ENCODE data around the gene SPOCK2.
"Not testable (repeated sequence)": the region's sequence is repeated elsewhere in the genome, so short reads cannot be mapped to it uniquely, and the experiment has no call there.

SPOCK2 gene

DNA sequence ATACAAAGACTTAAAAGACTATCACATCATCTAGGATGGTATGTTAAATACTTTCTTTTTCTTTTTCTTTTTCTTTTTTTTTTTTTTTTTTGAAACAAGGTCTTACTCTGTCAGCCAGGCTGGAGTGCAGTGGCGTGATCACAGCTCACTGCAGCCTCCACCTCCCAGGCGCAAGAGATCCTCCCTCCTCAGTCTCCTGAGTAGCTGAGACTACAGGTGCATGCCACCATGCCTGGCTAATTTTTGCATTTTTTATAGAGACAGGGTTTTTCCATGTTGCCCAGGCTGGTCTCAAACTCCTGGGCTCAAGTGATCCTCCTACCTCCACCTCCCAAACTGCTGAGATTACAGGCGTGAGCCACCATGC is 19.6 kb upstream of the SPOCK2 start:
- DNase-seq (ENCODE audit: low spot score), result not testable (repeated sequence)

DNA sequence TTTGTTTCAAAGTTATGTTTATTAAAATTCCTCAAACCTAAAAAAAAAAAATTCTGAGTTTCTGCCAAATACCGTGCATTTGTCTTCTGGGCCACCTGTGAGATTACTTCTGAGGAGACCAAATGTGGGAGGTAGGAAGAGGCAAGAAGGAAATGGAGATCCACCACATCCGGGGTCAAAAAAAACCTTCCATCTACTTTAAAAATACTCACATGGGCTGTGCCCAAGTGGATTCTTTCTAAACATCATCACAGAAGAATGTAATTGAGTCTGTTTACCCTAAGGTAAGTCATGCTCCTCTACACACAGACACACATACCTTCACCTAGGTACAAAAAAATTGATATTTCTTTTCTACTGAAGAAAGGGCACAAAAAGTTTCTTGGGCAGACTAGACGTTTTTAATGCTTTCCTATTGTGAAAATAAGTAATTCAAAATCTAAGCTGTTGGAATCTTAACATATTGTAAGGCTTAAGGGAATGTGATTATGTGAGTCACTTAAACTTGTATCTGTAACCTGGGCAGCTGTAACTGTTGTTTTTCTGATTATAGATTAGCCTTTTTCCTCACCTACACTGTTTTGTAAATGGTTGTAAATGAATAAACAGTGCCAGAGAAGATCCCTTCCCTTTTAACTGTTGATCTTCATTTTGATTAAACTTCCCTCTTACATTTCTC is 19.1 kb upstream of the SPOCK2 start:
- DNase-seq (ENCODE audit: low spot score), result no peak

DNA sequence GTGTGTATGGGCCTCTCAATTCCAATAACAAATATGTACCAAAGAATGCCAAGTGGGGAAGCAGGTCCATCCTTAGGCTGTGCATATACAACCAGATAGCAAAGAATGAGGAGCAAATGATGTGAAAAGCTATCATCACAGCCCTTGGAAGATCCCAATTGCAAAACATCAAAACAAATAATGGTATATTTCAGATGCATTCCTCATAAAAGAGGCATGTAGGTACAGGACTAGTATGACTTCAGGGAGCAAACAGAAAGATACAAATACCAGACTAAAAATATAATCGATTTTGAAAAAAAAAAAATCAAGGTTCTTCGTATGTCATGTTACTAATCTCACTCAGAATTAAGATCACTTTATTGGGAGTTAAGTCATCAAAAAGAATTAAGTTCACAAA is 18.5 kb upstream of the SPOCK2 start:
- DNase-seq (ENCODE audit: low spot score), result no peak

DNA sequence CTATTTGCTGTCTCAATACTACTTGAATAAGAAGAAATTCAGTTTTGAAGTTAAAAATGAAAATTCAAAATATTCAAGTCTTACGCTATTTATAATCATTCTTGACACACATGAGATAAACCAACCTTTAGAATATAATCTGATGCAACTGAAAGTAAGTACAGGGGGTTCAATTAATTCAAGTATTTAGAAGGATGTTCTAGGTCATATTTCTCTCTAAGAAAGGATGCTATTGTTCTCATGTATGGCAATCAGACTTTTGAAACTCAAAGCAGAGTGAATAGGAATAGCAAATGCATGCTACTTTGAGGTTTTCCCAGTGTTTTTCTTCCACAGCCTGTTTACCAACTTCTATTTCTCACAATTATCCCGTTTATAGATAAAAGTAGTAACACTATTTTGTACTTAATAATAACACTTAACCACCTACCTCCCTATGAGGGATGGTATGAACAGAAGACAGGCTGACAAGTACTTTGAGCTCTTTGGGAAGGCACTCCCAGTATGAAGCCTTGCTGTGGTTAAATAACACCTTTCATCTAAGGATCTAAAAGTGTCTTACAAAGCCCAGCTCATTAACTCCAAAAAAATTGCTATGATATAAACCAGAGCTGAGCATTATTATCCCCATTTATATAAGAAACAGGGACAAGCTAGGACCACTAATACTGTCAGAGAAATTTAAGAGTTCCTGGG is 18.0 kb upstream of the SPOCK2 start:
- peak; percentile 77 for DNase-seq (ENCODE audit: low spot score)

GRCh38 chr10:72105710-72106109 is 17.4 kb upstream of the SPOCK2 start:
- peak; percentile 46 for DNase-seq (ENCODE audit: low spot score)

GRCh38 chr10:72105098-72105475 is 16.7 kb upstream of the SPOCK2 start:
- DNase-seq (ENCODE audit: low spot score), result no peak

GRCh38 chr10:72104472-72105097 is 16.2 kb upstream of the SPOCK2 start:
- DNase-seq (ENCODE audit: low spot score), result no peak

GRCh38 chr10:72099600-72099921 is 11.2 kb upstream of the SPOCK2 start:
- DNase-seq (ENCODE audit: low spot score), result no peak

DNA sequence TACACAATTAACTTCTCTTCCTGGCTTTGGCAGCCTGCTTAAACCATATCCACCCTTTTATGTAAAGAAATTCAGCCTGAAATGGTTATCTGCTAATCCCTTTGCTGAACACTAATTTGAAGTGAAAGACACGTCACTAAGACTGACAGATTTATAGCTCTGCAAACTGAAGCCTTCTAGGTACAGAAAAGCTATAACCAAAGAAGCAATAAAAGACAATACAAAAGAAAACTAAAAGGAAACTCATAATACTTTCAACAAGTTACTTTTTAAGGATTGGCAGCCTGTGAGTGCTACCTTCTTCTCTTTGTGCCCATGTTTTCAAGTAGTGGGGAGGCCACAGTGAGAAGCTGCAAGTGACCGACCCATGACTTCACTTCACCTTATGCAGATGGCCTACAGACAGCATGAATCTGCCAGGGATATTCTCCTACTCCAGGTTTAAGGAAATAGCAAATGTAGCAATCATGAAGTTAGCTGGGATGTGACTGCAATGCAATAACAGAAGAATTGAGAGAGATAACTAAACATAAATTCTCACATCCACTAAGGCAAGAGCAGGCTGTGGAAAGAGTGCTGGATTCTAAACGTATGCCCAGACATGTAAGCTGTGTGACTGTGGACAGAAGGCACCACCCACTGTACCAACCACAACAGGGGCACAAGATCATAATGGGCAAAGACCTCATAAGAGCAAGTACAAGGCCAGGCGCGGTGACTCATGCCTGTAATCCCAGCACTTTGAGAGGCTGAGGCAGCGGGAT is 10.7 kb upstream of the SPOCK2 start:
- no peak for DNase-seq (ENCODE audit: low spot score)

DNA sequence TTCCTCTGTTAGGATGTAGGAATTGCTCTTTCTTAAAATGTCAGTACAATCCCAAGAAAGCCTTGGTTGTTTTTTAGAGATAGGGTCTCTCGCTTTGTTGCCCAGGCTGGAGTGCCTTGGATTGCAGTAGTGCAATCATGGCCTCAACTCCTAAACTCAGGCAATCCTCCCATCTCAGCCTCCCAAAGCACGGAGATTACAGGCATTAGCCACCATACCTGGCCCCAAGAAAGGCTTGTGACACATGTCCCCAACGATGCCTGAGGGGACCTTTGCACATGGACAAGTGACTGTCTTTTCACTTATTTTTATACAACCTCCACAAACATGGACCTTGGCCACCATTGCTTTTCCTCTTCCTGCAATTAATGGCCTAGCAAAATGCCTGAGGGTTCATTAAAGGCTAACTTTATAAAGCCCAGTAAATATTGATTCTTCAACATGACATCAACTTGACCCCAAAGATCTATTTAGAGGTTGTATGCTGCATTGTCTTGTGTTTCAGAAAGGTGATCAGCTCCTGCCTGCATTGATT is 10.0 kb upstream of the SPOCK2 start:
- no peak for DNase-seq (ENCODE audit: low spot score)

DNA sequence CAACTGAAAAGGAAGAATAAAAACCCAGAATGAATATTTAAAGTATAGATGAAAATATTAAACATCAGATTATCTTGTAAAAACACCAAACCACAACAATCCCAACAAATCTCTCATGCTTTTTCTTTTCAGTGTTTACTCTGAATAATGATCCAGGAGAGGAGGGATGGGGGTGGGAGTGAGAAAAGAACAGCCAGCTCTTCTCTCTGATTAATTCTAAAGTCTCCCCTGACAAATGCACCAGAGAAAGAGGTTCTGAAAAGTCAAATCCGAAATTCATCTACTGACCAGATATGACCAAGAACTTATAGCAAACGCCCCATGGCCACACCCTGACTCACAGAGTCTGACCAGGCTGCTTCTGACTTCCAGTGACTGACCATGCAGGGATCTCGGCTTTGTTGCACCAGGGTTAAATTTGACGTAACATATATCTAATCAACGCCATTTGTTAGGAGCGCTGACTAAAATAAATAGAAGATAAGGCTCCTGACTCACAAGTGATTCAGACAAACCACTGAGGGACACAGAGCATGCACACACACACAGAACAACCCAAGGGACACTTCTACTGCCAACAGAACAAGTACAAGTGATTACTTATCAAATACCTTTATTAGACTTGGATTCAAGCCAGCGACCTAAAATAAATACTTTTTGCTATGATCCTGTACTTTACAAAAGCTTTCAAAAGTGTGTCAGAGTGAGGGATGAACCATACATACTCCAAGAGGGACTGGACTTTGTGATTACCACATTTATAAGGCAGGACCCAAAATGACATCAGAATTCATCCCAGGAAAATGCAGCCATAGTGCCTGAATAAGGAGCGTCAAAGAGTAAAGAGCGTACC is 9.3 kb upstream of the SPOCK2 start:
- no peak for DNase-seq (ENCODE audit: low spot score)

DNA sequence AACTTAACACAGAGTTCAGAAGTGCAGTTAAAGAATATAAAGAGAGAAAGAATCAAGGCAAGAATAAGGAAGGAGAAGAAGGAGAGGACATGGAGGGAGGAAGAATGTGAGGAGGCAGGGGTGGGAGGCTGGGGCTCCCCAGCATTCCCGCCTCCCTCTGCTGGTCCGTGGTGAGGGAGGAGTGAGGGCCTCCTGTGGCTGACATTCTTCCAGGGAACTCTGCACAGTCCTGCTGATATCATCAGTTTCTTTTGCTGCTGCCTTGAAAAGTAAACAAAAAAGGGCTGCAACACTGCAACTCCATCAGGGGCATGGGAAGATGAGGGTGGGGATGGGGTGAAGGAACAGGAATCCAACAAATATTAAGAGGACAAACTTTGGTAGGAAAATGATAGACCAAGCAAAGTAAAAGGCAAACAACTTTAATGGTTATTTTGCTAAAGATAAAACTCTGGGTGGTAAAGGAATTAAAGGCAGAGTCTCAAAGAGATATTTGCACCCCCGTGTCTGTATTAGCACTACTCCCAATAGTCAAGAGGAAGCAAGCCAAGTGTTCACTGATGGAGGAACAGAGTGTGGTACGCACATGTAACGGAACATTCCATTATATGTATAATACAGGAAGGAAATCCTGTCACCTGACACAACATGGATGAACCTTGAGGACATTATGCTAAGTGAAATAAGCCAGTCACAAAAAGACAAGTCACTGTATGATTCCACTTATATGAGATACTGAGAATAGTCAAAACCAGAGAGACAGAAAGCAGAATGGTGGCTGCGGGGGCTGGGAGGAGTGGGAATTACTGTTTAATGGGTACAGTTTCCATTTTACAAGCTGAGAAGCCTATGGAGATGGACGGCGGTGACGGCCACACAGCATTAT is 8.0 kb upstream of the SPOCK2 start:
- no peak for DNase-seq (ENCODE audit: low spot score)

DNA sequence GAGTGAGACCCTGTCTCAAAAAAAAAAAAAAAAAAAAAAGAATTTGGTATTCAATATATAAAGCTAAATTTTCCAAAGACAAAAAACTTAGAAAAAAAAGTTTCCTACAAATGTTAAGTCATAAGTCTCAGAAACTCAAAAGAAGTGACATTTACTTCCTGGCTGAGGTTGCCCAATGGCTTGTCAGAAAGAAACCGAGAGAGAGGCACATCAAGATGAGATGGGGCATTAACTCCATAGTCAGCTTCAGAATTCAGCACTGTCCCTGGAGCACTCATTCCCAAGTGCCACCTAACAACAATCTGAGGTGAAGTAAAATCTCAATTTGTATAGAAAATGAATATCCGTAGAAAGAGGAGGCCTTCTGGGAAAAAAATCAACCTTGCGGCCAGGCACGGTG is 6.8 kb upstream of the SPOCK2 start:
- DNase-seq (ENCODE audit: low spot score), result no peak

- no peak for DNase-seq (ENCODE audit: low spot score)
These were observed 6.2 kb upstream of the SPOCK2 start for GRCh38 chr10:72094574-72094973.

DNA sequence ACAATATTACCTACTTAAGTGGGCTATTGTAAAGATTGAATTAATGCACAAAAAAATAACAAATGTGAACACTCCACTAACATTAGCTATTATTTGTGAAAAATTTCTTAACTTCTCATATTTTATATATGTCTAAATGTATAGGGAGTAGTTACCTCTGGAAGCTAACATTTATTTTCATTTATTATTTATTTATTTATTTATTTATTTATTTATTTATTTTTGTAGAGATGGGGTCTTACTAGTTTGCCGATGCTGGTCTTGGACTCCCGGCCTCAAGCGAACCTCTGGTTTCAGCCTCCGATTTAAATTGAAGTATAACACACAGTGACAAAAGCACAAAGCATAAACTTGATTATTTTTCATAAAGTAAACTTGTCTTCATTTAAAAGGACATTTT is 5.1 kb upstream of the SPOCK2 start:
- DNase-seq (ENCODE audit: low spot score), result no peak

- DNase-seq (ENCODE audit: low spot score), result no peak
These were observed 4.6 kb upstream of the SPOCK2 start for GRCh38 chr10:72092987-72093386.

DNA sequence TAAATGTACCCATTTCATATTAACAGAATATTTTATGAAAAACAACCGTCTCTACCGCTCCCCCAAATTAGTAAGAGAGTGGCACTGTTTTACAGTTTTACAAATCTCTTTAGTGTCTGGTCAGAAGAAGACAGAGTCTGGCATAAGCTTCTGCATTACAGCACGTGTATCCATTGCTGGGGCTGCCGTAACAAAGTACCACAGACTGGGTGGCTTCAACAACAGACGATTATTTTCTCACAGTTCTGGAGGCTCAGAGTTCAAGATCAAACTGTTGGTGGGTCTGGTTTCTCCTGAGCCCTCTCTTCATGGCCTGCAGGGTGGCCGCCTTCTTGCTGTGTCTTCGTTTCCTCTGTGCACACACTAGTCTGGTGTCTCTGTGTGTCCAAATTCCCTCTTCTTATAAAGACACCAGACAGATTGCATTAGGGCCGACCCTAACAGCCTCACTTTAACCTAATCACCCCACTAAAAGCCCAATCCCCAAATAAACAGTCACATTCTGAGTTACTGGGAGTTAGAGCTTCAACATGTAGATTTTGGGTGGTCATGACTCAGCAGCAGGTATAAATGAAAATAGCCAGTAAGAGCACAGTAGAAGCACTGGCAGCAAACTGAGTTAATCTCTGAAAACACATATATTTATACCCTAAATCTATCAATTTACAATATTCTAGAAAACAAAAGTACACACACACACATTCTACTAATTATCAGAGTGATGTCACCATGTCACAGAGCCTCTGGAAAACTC is 4.0 kb upstream of the SPOCK2 start:
- no peak for DNase-seq (ENCODE audit: low spot score)

- no peak for DNase-seq (ENCODE audit: low spot score)
These were observed 2.0 kb upstream of the SPOCK2 start for GRCh38 chr10:72090326-72090725.

GRCh38 chr10:72089618-72090017 is 1.3 kb upstream of the SPOCK2 start:
- no peak for DNase-seq (ENCODE audit: low spot score)
